Measurements from ENCODE around the gene NPR2.

Gene NPR2

GRCh38 chr9:35813434-35814105, 22.2 kb downstream of the NPR2 start:
- TF ChIP-seq CTCF (conservative IDR thresholded peaks at IDR 0.05; ENCODE audit: low read depth, low read length) = peak; percentile 23; the same call in 1 of the 2 replicates
- Histone ChIP-seq H3K4me3 (IDR thresholded peaks at IDR 0.05; ENCODE audit: insufficient read depth, low read depth, low read length) (no peak overlapping the region), H4K20me1 (ENCODE audit: insufficient read depth) (no peaks in the 10 kb centered on the region), H2AFZ (ENCODE audit: low read depth) (no peak overlapping the region), H3K27me3 (ENCODE audit: insufficient read depth, low read depth) (no peaks in the 10 kb centered on the region; the same call in 1 of the 2 replicates), H3K27ac (peak overlapping the region; percentile 86), H3K36me3 (ENCODE audit: insufficient read depth) (no peaks in the 10 kb centered on the region), H3K9ac (no peak overlapping the region), H3K4me1 (ENCODE audit: low read depth, poor library complexity, severe bottlenecking) (peaks cover 35% of the 10 kb centered on the region), H3K79me2 (ENCODE audit: insufficient read depth, low read depth) (no peaks in the 10 kb centered on the region), H3K4me2 (peak overlapping the region; percentile 96)

GRCh38 chr9:35814106-35814840, 22.9 kb downstream of the NPR2 start:
- Histone ChIP-seq H3K4me3 (IDR thresholded peaks at IDR 0.05; ENCODE audit: insufficient read depth, low read depth, low read length) (no peak overlapping the region), H3K4me1 (ENCODE audit: low read depth, poor library complexity, severe bottlenecking) (peaks cover 35% of the 10 kb centered on the region), H3K36me3 (ENCODE audit: insufficient read depth) (no peaks in the 10 kb centered on the region), H3K79me2 (ENCODE audit: insufficient read depth, low read depth) (no peaks in the 10 kb centered on the region), H3K27me3 (ENCODE audit: insufficient read depth, low read depth) (no peaks in the 10 kb centered on the region; the same call in 1 of the 2 replicates), H2AFZ (ENCODE audit: low read depth) (peak overlapping the region; percentile 64), H4K20me1 (ENCODE audit: insufficient read depth) (no peaks in the 10 kb centered on the region), H3K9ac (peak overlapping the region; percentile 87), H3K4me2 (peak overlapping the region; percentile 96), H3K27ac (peak overlapping the region; percentile 86)
- TF ChIP-seq CTCF (conservative IDR thresholded peaks at IDR 0.05; ENCODE audit: low read depth, low read length) = 0 out of 2 replicates have a peak, but pooled peaks have one; percentile 9

GRCh38 chr9:35814841-35815543, 23.6 kb downstream of the NPR2 start, which contains the start of gene HINT2:
Gene HINT2 (minus strand): TSS chr9:35815042. CDS start chr9:35814979, 63 bp downstream.
- no peaks in the 10 kb centered on the region for H3K79me2 ChIP-seq (ENCODE audit: insufficient read depth, low read depth)
- TF ChIP-seq CTCF (conservative IDR thresholded peaks at IDR 0.05; ENCODE audit: low read depth, low read length) = no peak
- H2AFZ ChIP-seq (ENCODE audit: low read depth) = peak within 1 kb of the TSS; percentile 64
- no peaks in the 10 kb centered on the region for H3K36me3 ChIP-seq (ENCODE audit: insufficient read depth)
- H3K4me1 ChIP-seq (ENCODE audit: low read depth, poor library complexity, severe bottlenecking) = peaks cover 35% of the 10 kb centered on the region
- H3K27ac ChIP-seq = peak within 1 kb of the TSS; percentile 86
- H3K4me2 ChIP-seq = peak within 1 kb of the TSS; percentile 96
- peak within 1 kb of the TSS; percentile 87 for H3K9ac ChIP-seq
- no peak within 1 kb of the TSS for H3K4me3 ChIP-seq (IDR thresholded peaks at IDR 0.05; ENCODE audit: insufficient read depth, low read depth, low read length)
- no peaks in the 10 kb centered on the region; the same call in 1 of the 2 replicates for H3K27me3 ChIP-seq (ENCODE audit: insufficient read depth, low read depth)
- no peaks in the 10 kb centered on the region for H4K20me1 ChIP-seq (ENCODE audit: insufficient read depth)

GRCh38 chr9:35816708-35817107, 25.3 kb downstream of the NPR2 start:
- H3K4me1 ChIP-seq (ENCODE audit: low read depth, poor library complexity, severe bottlenecking) = peaks cover 21% of the 10 kb centered on the region
- no peak overlapping the region for H3K4me2 ChIP-seq
- no peaks in the 10 kb centered on the region; the same call in 1 of the 2 replicates for H3K27me3 ChIP-seq (ENCODE audit: insufficient read depth, low read depth)
- H3K79me2 ChIP-seq (ENCODE audit: insufficient read depth, low read depth) = no peaks in the 10 kb centered on the region
- no peaks in the 10 kb centered on the region for H4K20me1 ChIP-seq (ENCODE audit: insufficient read depth)
- no peak overlapping the region for H3K4me3 ChIP-seq (IDR thresholded peaks at IDR 0.05; ENCODE audit: insufficient read depth, low read depth, low read length)
- TF ChIP-seq CTCF (conservative IDR thresholded peaks at IDR 0.05; ENCODE audit: low read depth, low read length) = no peak
- H3K27ac ChIP-seq = no peak overlapping the region
- no peak overlapping the region for H2AFZ ChIP-seq (ENCODE audit: low read depth)
- no peak overlapping the region for H3K9ac ChIP-seq
- no peaks in the 10 kb centered on the region for H3K36me3 ChIP-seq (ENCODE audit: insufficient read depth)
